BJ (cell line): ENCODE data around the gene ARHGEF2. TPM values are rescaled to one million over a fixed set of nuclear protein-coding genes. Genes with fewer than 3 reads are reported as not detected.
A peak's percentile ranks its signal among the peaks of the same experiment; 100 is the strongest.

Experiments
- CTCF ChIA-PET: fragments of 350-600 bp; formaldehyde crosslinking; extraction: SDS; loops from one replicate; lab custom pipeline; 2021; ENCODE audit warnings: antibody characterized with exemption, inconsistent platforms; lab: Yijun Ruan, JAX
- POLR2A ChIA-PET: fragments of 300-600 bp; sonication (Branson Sonifier 250); formaldehyde crosslinking; extraction: SDS; loops from one replicate; lab custom pipeline; 2021; ENCODE audit warnings: antibody characterized with exemption; lab: Charles Lee
- DNase-seq: peaks from one replicate; pipeline ENCODE4 v3.0.0-alpha.2; 2011; ENCODE audit warnings: low read depth
- H3K27me3 ChIP-seq: 2 replicates; pipeline ENCODE4 v1.6.0; 2011; ENCODE audit warnings: low read length; ENCODE audit not compliant: control insufficient read depth, insufficient read depth
- H3K36me3 ChIP-seq: 2 replicates; pipeline ENCODE4 v1.5.1; 2011; ENCODE audit warnings: low read length; ENCODE audit not compliant: control insufficient read depth, insufficient read depth
- H3K4me3 ChIP-seq: 2 replicates; pipeline ENCODE4 v1.5.1; 2011; ENCODE audit warnings: low read depth, mild to moderate bottlenecking, control low read depth, low read length
- CTCF ChIP-seq: IDR thresholded peaks from 2 replicates; pipeline ENCODE4 v1.5.1; 2011; ENCODE audit warnings: low read depth, mild to moderate bottlenecking, control low read depth, inconsistent platforms, low read length, moderate library complexity; ENCODE audit not compliant: insufficient read depth
- polyA plus RNA-seq: library from polyadenylated mRNA; depleted of rRNA; stranded (reverse); fragments of >200 nt; gene quantifications from 2 replicates; pipeline ENCODE4 v1.2.3, GENCODE V29; 2011

Gene ARHGEF2
- polyA plus RNA-seq, 1 experiment = 213 TPM

GRCh38 chr1:156021954-156022353, 43.6 kb upstream of the ARHGEF2 start:
- no peak for TF ChIP-seq CTCF
- Histone ChIP-seq H3K36me3 (no peaks in the 10 kb centered on the region), H3K27me3 (no peaks in the 10 kb centered on the region; the same call in 1 of the 2 replicates), H3K4me3 (no peak overlapping the region)
- ChIA-PET CTCF (interaction anchor here (0.6 to 1.4 kb wide), 3 partner anchors 44 to 81 kb away, joined by 3 to 4 read pairs (median 3); no protein-coding TSS in a partner anchor), POLR2A (no interaction called here)
- DNase-seq = no peak

GRCh38 chr1:156021093-156021428, 42.7 kb upstream of the ARHGEF2 start:
- Histone ChIP-seq H3K4me3 (no peak overlapping the region), H3K36me3 (no peaks in the 10 kb centered on the region), H3K27me3 (no peaks in the 10 kb centered on the region; the same call in 1 of the 2 replicates)
- CTCF ChIA-PET = interaction anchor here (0.9 to 1.3 kb wide), 3 partner anchors 20 to 45 kb away, joined by 3 to 4 read pairs (median 3); no protein-coding TSS in a partner anchor
- POLR2A ChIA-PET = no interaction called here
- no peak for TF ChIP-seq CTCF
- no peak for DNase-seq

- Histone ChIP-seq H3K27me3 (no peaks in the 10 kb centered on the region; the same call in 1 of the 2 replicates), H3K36me3 (no peaks in the 10 kb centered on the region), H3K4me3 (peak within 1 kb of the TSS; percentile 71)
- POLR2A ChIA-PET = no interaction called here
- TF ChIP-seq CTCF = no peak
- peak; percentile 57 for DNase-seq
- CTCF ChIA-PET = interaction anchor here (0.9 to 1.3 kb wide), 4 partner anchors 20 to 46 kb away, joined by 3 to 4 read pairs (median 3); no protein-coding TSS in a partner anchor
Observed at GRCh38 chr1:156020293-156021092, 42.1 kb upstream of the ARHGEF2 start, which contains the start of gene SSR2. SSR2 (minus strand) TSS chr1:156020951; CDS start chr1:156020167, 784 bp downstream.

- CTCF ChIA-PET = interaction anchor here (1.0 to 1.3 kb wide), 2 partner anchors 33 to 46 kb away, joined by 3 read pairs; no protein-coding TSS in a partner anchor
- no peak for DNase-seq
- no peak for TF ChIP-seq CTCF
- Histone ChIP-seq H3K36me3 (no peaks in the 10 kb centered on the region), H3K4me3 (peak overlapping the region; percentile 71), H3K27me3 (no peaks in the 10 kb centered on the region; the same call in 1 of the 2 replicates)
- POLR2A ChIA-PET = interaction anchor here (0.6 kb wide), 1 partner anchor 57 kb away, joined by 8 read pairs; no protein-coding TSS in a partner anchor
Observed at GRCh38 chr1:156019946-156020292, 41.6 kb upstream of the ARHGEF2 start.

GRCh38 chr1:156014829-156015228, 36.5 kb upstream of the ARHGEF2 start:
- no peak for DNase-seq
- ChIA-PET POLR2A (no interaction called here), CTCF (interaction anchor here (1.4 to 3.2 kb wide), 2 partner anchors 13 to 51 kb away, joined by 3 to 9 read pairs; no protein-coding TSS in a partner anchor)
- peaks cover 19% of the 10 kb centered on the region for H3K36me3 ChIP-seq
- no peaks in the 10 kb centered on the region for H3K27me3 ChIP-seq
- no peak for TF ChIP-seq CTCF
- no peak overlapping the region for H3K4me3 ChIP-seq
